GM12801 (cell line): ENCODE data around the gene HMG20A.

Experiments used
- CTCF ChIP-seq: IDR thresholded peaks from one replicate; pipeline ENCODE4 v1.5.1; 2011; ENCODE audit warnings: control low read depth; ENCODE audit not compliant: insufficient read length; ENCODE audit errors: extremely low read depth

Gene HMG20A

GRCh38 chr15:77480859-77481633 lies 60.4 kb downstream of the HMG20A start:
- TF ChIP-seq CTCF: no peak

- no peak for TF ChIP-seq CTCF
Measured at GRCh38 chr15:77481670-77482069, 61.0 kb downstream of the HMG20A start.

GRCh38 chr15:77482570-77482969 lies 61.9 kb downstream of the HMG20A start:
- TF ChIP-seq CTCF: no peak

GRCh38 chr15:77483425-77484140 lies 62.9 kb downstream of the HMG20A start:
- TF ChIP-seq CTCF: no peak

- TF ChIP-seq CTCF: no peak
Measured at GRCh38 chr15:77484994-77485393, 64.3 kb downstream of the HMG20A start.

- TF ChIP-seq CTCF: no peak
Measured at GRCh38 chr15:77486542-77487468, 66.1 kb downstream of the HMG20A start.

GRCh38 chr15:77487469-77487842 lies 66.8 kb downstream of the HMG20A start:
- no peak for TF ChIP-seq CTCF
